ENCODE data around the gene PAPPA2. TPM values are rescaled to one million over a fixed set of nuclear protein-coding genes. Genes with fewer than 3 reads are reported as not detected.
"Not testable (repeated sequence)": the region's sequence is repeated elsewhere in the genome, so short reads cannot be mapped to it uniquely, and the experiment has no call there.

PAPPA2 gene
- total RNA-seq, 1 experiment from 2014 or later = not detected

GRCh38 chr1:176450526-176450925 lies 12.4 kb upstream of the PAPPA2 start:
- no peaks in the 10 kb centered on the region for H3K9me2 ChIP-seq (replicated peaks; ENCODE audit: low read length)
- H3K4me3 ChIP-seq (ENCODE audit: low read length) = no peak overlapping the region
- H3K36me3 ChIP-seq (ENCODE audit: low read depth, low read length) = no peaks in the 10 kb centered on the region
- no TSS peak for BruUV-seq (replicated peaks)
- peak; percentile 69 for DNase-seq
- no peak for TF ChIP-seq EZH2 (IDR thresholded peaks at IDR 0.05; ENCODE audit: low read length, unreplicated experiment)
- no peak for TF ChIP-seq EZH2phosphoT487 (IDR thresholded peaks at IDR 0.05; ENCODE audit: borderline replicate concordance, low read length)
- TF ChIP-seq CTCF (conservative IDR thresholded peaks at IDR 0.05; ENCODE audit: low read depth, low read length) = no peak
- H4K20me1 ChIP-seq (ENCODE audit: low read length) = no peaks in the 10 kb centered on the region
- no peak overlapping the region for H2AFZ ChIP-seq (ENCODE audit: low read length)
- H3K4me1 ChIP-seq (ENCODE audit: insufficient read depth, low read length) = peaks cover 4% of the 10 kb centered on the region; the same call in 1 of the 2 replicates
- H3K79me2 ChIP-seq (ENCODE audit: low read length) = no peaks in the 10 kb centered on the region
- no peaks in the 10 kb centered on the region for H3F3A ChIP-seq (ENCODE audit: low read length, unreplicated experiment)
- intact Hi-C loops (cut with micrococcal nuclease) = no loop called here
- ChIA-PET POLR2A (ENCODE audit: unreplicated experiment) (no interaction called here), CTCF (no interaction called here)
- H3K9ac ChIP-seq (ENCODE audit: low read length) = no peak overlapping the region
- H3K9me3 ChIP-seq (ENCODE audit: low read length) = no peaks in the 10 kb centered on the region
- no peak overlapping the region for H3K4me2 ChIP-seq (ENCODE audit: low read length)
- H3K27me3 ChIP-seq (ENCODE audit: low read length) = no peaks in the 10 kb centered on the region
- H3K27ac ChIP-seq (ENCODE audit: low read length) = no peak overlapping the region
- no peak for ATAC-seq

DNA sequence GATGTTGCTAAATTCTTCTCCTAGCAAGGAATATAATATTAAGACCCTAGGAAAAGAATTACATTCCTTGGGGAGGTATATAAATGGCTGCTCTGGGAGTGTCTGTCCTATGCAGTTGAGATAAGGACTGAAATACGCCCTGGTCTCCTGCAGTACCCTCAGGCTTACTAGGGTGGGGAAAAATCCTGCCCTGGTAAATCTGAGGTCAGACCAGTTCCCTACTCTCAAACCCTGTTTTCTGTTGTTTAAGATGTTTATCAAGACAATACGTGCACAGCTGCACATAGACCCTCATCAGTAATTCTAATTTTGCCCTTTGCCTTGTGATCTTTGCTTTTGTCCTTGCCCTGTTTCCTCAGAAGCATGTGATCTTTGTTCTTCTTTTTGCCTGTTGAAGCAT lies 11.2 kb upstream of the PAPPA2 start:
- H2AFZ ChIP-seq (ENCODE audit: low read length); H3F3A ChIP-seq (ENCODE audit: low read length, unreplicated experiment); H3K27me3 ChIP-seq (ENCODE audit: low read length); H3K4me3 ChIP-seq (ENCODE audit: low read length); ATAC-seq; H3K36me3 ChIP-seq (ENCODE audit: low read depth, low read length); intact Hi-C loops (cut with micrococcal nuclease); H3K4me1 ChIP-seq (ENCODE audit: insufficient read depth, low read length); H3K9ac ChIP-seq (ENCODE audit: low read length); BruUV-seq (replicated peaks); CTCF ChIA-PET; POLR2A ChIA-PET (ENCODE audit: unreplicated experiment); H3K27ac ChIP-seq (ENCODE audit: low read length); H4K20me1 ChIP-seq (ENCODE audit: low read length); H3K4me2 ChIP-seq (ENCODE audit: low read length); H3K9me3 ChIP-seq (ENCODE audit: low read length); H3K79me2 ChIP-seq (ENCODE audit: low read length); DNase-seq; H3K9me2 ChIP-seq (replicated peaks; ENCODE audit: low read length): not testable (repeated sequence)

GRCh38 chr1:176456795-176457194 lies 6.2 kb upstream of the PAPPA2 start:
- ChIA-PET CTCF (no interaction called here), POLR2A (ENCODE audit: unreplicated experiment) (no interaction called here)
- Histone ChIP-seq H3K9ac (ENCODE audit: low read length) (no peak overlapping the region), H4K20me1 (ENCODE audit: low read length) (no peaks in the 10 kb centered on the region), H3K4me2 (ENCODE audit: low read length) (no peak overlapping the region), H2AFZ (ENCODE audit: low read length) (no peak overlapping the region), H3K9me2 (replicated peaks; ENCODE audit: low read length) (no peaks in the 10 kb centered on the region), H3K27ac (ENCODE audit: low read length) (no peak overlapping the region), H3K4me3 (ENCODE audit: low read length) (no peak overlapping the region), H3K27me3 (ENCODE audit: low read length) (no peaks in the 10 kb centered on the region), H3F3A (ENCODE audit: low read length, unreplicated experiment) (no peaks in the 10 kb centered on the region), H3K4me1 (ENCODE audit: insufficient read depth, low read length) (no peaks in the 10 kb centered on the region), H3K79me2 (ENCODE audit: low read length) (no peaks in the 10 kb centered on the region), H3K9me3 (ENCODE audit: low read length) (no peaks in the 10 kb centered on the region), H3K36me3 (ENCODE audit: low read depth, low read length) (no peaks in the 10 kb centered on the region)
- TF ChIP-seq EZH2phosphoT487 (IDR thresholded peaks at IDR 0.05; ENCODE audit: borderline replicate concordance, low read length) (no peak), EZH2 (IDR thresholded peaks at IDR 0.05; ENCODE audit: low read length, unreplicated experiment) (no peak), CTCF (conservative IDR thresholded peaks at IDR 0.05; ENCODE audit: low read depth, low read length) (no peak)
- DNase-seq (no peak), ATAC-seq (no peak)
- intact Hi-C loops (cut with micrococcal nuclease) = no loop called here
- no TSS peak for BruUV-seq (replicated peaks)
